T-helper 2 cell treated with Interferon-gamma antibody and Interleukin-4, amounts not matched to agents 5 μg/mL and 100 μg/mL, for 36 hours (primary cell): ENCODE results near the gene CTNNA3.

ENCODE experiments used
- DNase-seq: peaks from one replicate; pipeline ENCODE4 v3.0.0; 2021; ENCODE audit warnings: low spot score
- H3K27ac Mint-ChIP-seq: one replicate; pipeline ENCODE4 v1.8.0; 2021; ENCODE audit warnings: mild to moderate bottlenecking, mixed read lengths
- H3K27me3 Mint-ChIP-seq: one replicate; pipeline ENCODE4 v1.8.0; 2021; ENCODE audit warnings: low read depth, mixed read lengths
- H3K36me3 Mint-ChIP-seq: one replicate; pipeline ENCODE4 v1.8.0; 2021; ENCODE audit warnings: low read depth, mixed read lengths
- H3K4me1 Mint-ChIP-seq: one replicate; pipeline ENCODE4 v1.8.0; 2021; ENCODE audit warnings: low read depth, mixed read lengths
- H3K4me3 Mint-ChIP-seq: one replicate; pipeline ENCODE4 v1.8.0; 2022; ENCODE audit warnings: mild to moderate bottlenecking, moderate library complexity, mixed read lengths
- H3K9me3 Mint-ChIP-seq: one replicate; pipeline ENCODE4 v1.8.0; 2021; ENCODE audit warnings: mixed read lengths

Gene CTNNA3

DNA sequence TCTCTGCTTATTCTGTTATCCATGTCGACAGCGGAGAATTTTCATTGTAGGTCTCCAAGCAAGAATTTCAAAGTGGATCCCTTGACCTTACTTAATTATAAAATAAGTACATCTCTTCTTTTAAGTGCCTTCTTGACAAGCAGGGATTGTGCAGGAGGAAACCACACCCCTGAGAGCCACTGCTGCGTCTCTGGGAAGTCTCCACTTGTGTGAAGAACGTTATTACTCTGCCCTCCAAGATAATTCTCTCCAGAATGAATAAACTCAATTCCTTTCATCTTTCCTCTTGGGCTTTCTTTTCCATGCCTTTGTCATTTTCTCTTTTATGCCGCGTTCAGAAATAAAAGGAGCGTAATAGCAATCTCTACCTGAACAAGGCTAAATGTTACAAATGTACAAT is 1801.0 kb downstream of the CTNNA3 start:
- Mint-ChIP-seq H3K27me3 (no peaks in the 10 kb centered on the region), H3K36me3 (no peaks in the 10 kb centered on the region), H3K4me1 (no peaks in the 10 kb centered on the region), H3K4me3 (no peak overlapping the region), H3K9me3 (no peaks in the 10 kb centered on the region), H3K27ac (no peak overlapping the region)
- DNase-seq, result no peak

GRCh38 chr10:65894379-65894778 is 1801.6 kb downstream of the CTNNA3 start:
- Mint-ChIP-seq H3K4me3 (no peak overlapping the region), H3K4me1 (no peaks in the 10 kb centered on the region), H3K36me3 (no peaks in the 10 kb centered on the region), H3K27me3 (no peaks in the 10 kb centered on the region), H3K9me3 (no peaks in the 10 kb centered on the region), H3K27ac (no peak overlapping the region)
- DNase-seq, result no peak

DNA sequence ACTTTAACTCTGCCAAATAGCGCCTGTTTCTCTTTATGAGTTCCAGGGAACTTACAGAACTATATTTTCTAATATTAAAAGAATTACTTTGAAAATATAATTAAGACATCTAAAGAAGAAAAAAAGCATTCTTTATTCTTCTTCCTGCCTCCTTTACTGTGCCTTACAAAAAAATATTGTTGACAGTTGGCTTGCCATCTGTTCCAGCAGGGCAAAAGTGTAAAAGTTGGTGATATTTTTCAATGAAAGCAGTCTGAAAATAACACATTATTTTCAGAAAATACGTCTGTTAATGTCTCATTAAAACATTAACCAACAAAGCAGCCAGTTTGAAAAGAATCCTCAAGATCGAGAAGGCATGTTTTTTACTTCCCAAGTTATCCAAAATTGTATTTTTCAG is 1802.3 kb downstream of the CTNNA3 start:
- no peak overlapping the region for H3K27ac Mint-ChIP-seq
- H3K36me3 Mint-ChIP-seq, result no peaks in the 10 kb centered on the region
- no peak for DNase-seq
- H3K4me1 Mint-ChIP-seq, result no peaks in the 10 kb centered on the region
- no peaks in the 10 kb centered on the region for H3K27me3 Mint-ChIP-seq
- H3K9me3 Mint-ChIP-seq, result no peaks in the 10 kb centered on the region
- no peak overlapping the region for H3K4me3 Mint-ChIP-seq

GRCh38 chr10:65892284-65892683 is 1803.7 kb downstream of the CTNNA3 start:
- H3K4me1 Mint-ChIP-seq, result no peaks in the 10 kb centered on the region

GRCh38 chr10:65891073-65891981 is 1804.7 kb downstream of the CTNNA3 start:
- no peak for DNase-seq
- no peaks in the 10 kb centered on the region for H3K4me1 Mint-ChIP-seq
- H3K4me3 Mint-ChIP-seq, result no peak overlapping the region
- H3K9me3 Mint-ChIP-seq, result peaks cover 8% of the 10 kb centered on the region
- H3K36me3 Mint-ChIP-seq, result no peaks in the 10 kb centered on the region
- H3K27me3 Mint-ChIP-seq, result no peaks in the 10 kb centered on the region
- H3K27ac Mint-ChIP-seq, result no peak overlapping the region

More at GRCh38 chr10:65892284-65892683, 1803.7 kb downstream of the CTNNA3 start:
- DNase-seq, result no peak
- Mint-ChIP-seq H3K9me3 (peaks cover under 1% of the 10 kb centered on the region), H3K4me3 (no peak overlapping the region), H3K27ac (no peak overlapping the region), H3K36me3 (no peaks in the 10 kb centered on the region), H3K27me3 (no peaks in the 10 kb centered on the region)

DNA sequence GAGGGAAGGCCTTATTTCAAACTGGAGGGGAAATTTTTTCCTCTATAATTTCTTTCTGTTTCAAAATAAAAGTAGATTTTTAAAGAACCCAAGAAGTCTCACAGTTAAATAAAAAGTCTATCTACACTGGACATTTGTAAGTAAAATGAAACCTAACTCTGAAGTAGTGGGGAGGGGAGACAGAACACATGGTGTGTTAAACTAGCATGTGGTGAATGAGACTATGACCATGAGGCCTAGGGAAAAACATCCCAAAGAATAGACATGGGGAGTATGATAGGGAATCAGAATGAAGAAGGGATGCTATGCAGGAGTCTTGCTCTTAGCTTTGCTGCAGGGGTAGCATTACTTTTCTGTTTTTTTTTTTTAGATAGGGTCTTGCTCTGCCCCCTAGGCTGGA is 1831.5 kb downstream of the CTNNA3 start:
- DNase-seq, result no peak
- no peak overlapping the region for H3K4me3 Mint-ChIP-seq
- no peaks in the 10 kb centered on the region for H3K36me3 Mint-ChIP-seq
- no peak overlapping the region for H3K27ac Mint-ChIP-seq
- no peaks in the 10 kb centered on the region for H3K27me3 Mint-ChIP-seq
- H3K4me1 Mint-ChIP-seq, result no peaks in the 10 kb centered on the region
- H3K9me3 Mint-ChIP-seq, result peaks cover 17% of the 10 kb centered on the region

DNA sequence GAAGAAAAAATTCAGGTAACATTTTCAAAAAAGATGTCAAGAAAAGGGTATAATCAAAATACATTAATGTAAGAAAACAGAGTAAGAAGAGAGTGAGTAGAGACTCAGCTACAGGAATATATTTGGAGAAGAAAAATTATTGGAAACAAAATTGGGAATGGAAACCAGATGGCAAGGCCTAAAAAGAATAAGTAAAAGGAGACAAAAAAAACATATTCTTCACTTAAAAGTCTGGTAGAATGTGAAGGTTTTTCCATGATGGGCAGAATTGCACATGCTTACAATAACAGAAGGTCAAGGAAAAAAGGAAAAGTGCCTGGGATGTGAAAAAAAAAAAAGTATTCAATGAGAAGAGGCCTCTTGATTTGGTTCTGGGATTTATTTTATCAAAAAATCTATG is 1832.0 kb downstream of the CTNNA3 start:
- Mint-ChIP-seq H3K4me1 (no peaks in the 10 kb centered on the region), H3K36me3 (no peaks in the 10 kb centered on the region), H3K27me3 (no peaks in the 10 kb centered on the region), H3K9me3 (peaks cover 17% of the 10 kb centered on the region), H3K4me3 (no peak overlapping the region), H3K27ac (no peak overlapping the region)
- DNase-seq, result no peak
